ENCODE data around the gene TUBB4A.

The TUBB4A gene

GRCh38 chr19:6501740-6502648 lies at the start of gene TUBB4A:
Gene TUBB4A, minus strand, starts transcription at chr19:6502309. Its CDS starts 97 bp downstream, at chr19:6502212.
- DNase-seq, result no peak

DNA sequence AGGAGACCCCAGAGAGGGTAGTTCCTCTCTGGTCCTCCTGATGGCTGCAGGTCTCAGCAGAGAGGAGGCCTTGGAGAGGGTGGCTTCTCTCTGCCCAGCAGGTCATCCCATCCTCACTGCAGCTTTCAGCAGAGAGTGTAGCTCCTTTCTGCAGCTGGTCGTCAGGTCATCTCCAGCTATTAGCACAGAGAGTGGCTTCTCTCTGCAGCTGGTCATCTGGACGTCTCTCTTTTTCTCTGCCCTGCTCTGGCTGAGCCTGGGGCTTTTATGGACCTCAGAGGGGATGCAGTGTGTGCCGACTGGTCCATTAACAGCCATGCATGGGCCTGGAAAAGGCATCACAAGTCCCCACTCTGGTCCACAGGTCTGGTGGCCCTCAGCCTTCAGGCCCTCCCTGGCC lies 49.0 kb upstream of the TUBB4A start:
- DNase-seq, result no peak

- peak; percentile 36 for DNase-seq
Observed at GRCh38 chr19:6550679-6551078, 48.6 kb upstream of the TUBB4A start.

DNA sequence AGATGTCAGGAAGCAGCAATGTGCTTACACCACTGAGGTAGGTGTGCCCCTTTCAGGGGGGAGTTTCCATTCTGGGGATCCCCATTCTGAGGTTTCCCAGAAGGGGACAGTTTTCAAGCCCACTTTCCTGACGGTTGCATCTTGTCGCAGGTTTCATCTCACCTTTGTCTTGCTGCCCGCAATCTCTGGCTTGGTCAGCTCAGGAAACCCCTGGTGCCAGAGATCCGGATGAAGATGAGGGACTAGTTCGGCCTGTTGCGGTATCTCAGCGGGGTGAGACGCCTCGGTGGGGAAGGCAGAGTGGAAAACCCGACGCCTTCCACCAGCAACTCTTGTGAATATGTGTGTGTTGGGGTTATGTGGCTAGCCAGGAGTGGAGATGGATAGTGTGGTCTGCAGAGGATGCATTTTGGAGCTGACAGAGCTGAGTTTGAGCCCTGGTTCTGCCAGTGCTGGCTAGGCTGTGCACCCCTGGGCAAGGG lies 41.8 kb upstream of the TUBB4A start:
- no peak for DNase-seq

DNA sequence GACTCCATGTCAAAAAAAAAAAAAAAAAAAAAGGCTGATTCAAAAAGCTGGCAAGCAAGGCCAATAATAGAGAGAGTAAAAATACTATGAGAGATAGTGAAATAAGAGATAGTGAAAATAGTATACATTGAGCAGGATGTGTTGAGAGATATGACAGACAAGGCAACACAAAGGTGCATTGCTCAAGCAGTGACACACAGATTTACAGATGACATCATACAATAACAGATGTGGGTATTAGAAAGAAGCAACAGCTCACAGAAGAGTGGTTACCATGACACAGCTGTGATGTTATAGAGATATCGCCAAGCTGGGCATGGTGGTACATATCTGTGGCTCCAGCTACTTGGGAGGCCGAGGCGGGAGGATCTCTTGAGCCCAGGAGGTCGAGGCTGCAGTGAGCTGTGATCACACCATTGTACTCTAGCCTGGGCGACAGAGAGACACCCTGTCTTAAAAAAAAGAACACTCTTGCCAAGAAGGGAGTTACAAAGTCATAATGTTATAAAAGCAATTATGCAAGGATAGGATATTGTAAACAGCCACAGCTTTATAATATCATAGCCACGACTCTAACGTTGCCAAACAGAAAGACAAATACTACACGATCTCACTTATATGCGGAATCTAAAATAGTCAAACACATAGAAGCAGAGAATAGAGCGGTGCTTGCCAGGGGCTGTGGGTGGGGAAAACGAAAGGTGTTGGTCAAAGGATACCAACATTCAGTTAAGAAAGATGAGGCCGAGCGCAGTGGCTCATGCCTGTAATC lies 39.0 kb upstream of the TUBB4A start:
- DNase-seq, result peak; percentile 66

DNA sequence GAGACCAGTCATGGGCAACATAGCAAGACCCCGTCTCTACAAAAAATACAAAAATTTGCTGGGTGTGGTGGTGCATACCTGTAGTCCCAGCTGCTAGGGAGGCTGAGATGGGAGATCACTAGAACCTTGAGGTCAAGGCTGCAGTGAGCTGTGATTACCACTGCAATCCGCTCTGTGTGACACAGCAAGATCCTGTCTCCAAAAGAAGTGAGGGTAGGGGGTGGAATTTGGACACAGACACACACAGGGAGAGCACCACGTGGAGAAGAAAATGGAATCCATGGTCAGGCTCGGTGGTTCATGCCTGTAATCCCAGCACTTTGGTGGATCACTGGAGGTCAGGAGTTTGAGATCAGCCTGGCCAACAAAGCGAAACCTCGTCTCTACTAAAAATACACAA lies 37.4 kb upstream of the TUBB4A start:
- no peak for DNase-seq

GRCh38 chr19:6535558-6536137 lies 33.5 kb upstream of the TUBB4A start:
- DNase-seq, result no peak

DNA sequence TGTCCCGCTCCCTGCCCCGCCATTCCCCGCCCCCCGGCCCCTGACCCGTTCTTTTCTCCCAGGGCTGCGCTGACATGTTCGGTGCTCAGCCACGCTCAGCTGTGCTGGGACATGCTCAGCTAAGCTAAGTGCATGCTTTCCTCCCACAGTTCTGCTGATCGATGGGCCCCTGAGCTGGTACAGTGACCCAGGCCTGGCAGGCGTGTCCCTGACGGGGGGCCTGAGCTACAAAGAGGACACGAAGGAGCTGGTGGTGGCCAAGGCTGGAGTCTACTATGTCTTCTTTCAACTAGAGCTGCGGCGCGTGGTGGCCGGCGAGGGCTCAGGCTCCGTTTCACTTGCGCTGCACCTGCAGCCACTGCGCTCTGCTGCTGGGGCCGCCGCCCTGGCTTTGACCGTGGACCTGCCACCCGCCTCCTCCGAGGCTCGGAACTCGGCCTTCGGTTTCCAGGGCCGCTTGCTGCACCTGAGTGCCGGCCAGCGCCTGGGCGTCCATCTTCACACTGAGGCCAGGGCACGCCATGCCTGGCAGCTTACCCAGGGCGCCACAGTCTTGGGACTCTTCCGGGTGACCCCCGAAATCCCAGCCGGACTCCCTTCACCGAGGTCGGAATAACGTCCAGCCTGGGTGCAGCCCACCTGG lies 32.5 kb upstream of the TUBB4A start:
- no peak for DNase-seq

DNA sequence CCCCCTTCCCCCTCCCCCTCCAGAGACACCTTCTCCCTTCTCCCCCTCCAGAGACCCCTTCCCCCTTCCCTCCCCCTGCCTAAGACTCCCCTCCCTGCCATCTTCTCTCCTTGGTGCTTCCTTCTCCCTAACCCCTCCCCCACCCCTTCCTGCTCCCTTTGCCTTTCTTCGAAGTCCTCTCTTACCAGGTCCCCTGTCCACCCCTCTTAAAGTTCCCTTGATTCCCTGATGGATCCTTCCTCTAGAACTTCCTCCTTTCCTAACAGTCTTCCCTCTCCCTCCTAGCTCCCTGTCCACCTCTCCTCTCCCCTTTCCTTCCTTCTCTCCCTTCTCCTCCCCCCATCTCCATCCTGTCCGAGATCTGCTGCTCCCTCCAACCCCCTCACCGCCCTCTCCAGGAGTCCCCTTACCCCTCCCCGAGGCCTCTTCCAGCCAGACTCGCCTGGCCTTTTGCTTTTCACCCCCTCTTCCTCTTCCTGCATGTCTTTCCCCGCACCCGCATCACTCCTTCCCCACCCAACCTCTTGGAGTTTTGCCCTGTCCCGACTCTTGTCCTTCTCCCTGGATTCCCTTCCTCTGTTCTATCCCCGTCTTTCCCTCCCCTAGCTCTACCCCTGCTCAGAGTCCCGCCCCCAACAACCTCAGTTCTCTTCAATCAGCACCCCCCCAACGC lies 31.8 kb upstream of the TUBB4A start:
- DNase-seq, result no peak

- DNase-seq, result no peak
Observed at GRCh38 chr19:6533000-6533328, 30.9 kb upstream of the TUBB4A start.

DNA sequence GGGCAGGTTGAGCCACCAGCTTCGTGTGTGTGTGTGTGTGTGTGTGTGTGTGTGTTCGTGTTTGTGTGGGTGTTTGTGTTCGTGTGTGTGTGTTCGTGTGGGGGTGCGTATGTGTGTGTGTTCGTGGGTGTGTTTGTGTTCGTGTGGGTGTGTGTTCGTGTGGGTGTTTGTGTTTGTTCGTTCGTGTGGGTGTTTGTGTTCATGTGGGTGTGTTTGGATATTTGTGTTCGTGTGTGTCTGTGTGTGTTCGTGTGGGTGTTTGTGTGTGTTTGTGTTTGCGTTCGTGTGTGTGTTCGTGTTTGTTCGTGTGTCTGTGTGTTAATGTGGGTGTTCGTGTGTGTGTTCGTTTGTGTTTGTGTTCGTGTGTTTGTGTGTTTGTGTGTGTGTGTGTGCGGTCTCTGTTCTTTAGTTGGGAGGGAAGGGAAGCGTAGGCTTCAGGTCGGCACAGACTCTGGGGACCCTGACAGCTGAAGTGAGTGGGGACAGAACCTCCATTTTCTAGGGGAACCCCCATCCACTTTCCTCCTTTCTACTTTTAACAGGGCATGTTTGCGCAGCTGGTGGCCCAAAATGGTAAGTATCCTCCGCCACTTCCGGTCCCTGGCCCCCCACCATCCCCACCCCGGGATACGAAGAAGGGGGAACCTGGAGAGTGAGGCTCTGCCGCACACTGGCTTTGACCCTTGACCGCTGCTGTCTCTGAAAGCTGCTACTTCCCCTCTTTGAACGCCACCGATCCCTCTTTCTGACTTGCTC lies 30.3 kb upstream of the TUBB4A start:
- peak; percentile 58 for DNase-seq

DNA sequence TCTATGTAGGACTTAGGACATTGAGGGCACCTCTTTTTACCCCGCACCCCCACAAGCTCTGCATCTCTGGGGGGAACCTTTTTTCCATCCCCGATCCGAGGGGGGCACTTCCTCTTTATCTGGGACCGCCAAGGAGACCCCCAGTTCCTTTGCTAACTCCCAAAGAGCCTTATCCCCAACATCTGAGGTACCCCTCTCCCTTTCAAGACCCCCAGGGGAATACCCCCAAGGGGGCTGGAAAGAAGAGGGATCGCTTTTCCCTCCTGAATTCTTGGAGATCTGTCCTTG lies 29.8 kb upstream of the TUBB4A start:
- no peak for DNase-seq

GRCh38 chr19:6531163-6531955 lies 29.2 kb upstream of the TUBB4A start:
- no peak for DNase-seq

DNA sequence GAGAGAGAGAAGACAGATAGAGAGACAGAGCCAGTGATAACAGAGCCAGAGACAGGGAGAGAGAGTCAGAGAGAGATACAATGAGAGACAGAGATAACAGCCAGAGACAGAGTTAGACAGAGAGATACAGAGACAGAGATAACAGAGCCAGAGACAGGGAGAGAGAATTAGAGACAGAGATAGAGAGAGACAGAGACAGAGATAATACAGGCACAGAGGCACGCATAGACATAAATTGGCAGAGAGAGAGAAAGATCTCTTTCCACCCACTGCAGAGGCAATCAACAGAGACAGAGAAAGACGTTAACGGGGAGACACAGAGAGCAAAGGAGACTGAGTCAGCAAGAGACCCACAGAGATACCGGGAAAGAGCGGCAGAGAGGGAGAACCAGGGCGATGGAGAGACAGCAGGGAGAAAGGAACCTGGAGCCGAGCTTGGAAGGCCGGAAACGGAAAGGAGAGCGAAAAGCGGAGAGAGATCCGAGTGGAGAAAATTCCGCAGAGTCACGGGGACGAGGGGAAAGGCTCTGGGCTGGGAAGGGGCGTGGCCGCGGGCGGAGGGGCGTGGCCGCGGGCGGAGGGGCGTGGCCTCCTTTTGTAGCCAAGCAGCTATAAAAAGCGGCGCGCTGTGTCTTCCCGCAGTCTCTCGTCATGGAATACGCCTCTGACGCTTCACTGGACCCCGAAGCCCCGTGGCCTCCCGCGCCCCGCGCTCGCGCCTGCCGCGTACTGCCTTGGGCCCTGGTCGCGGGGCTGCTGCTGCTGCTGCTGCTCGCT lies 28.5 kb upstream of the TUBB4A start, which contains the start of gene TNFSF9:
Gene TNFSF9 (plus strand): TSS at position 641 of the 777 bp plus-strand sequence. CDS start 11 bp downstream, at position 652.
- DNase-seq, result peak; percentile 93

- no peak for DNase-seq
Observed at GRCh38 chr19:6529937-6530385, 27.9 kb upstream of the TUBB4A start.

- DNase-seq, result no peak
Observed at GRCh38 chr19:6529351-6529750, 27.2 kb upstream of the TUBB4A start.

GRCh38 chr19:6528544-6529121 lies 26.5 kb upstream of the TUBB4A start:
- peak; percentile 92 for DNase-seq

- DNase-seq, result no peak
Observed at GRCh38 chr19:6527893-6528543, 25.9 kb upstream of the TUBB4A start.

GRCh38 chr19:6524311-6524710 lies 22.2 kb upstream of the TUBB4A start:
- no peak for DNase-seq
